ENCODE measurements around the gene PPP1R16B. TPM values are rescaled to one million over a fixed set of nuclear protein-coding genes. Genes with fewer than 3 reads are reported as not detected.

The PPP1R16B gene
- total RNA-seq, 2 donors from 2014 or later = 45.6 to 60.9 TPM

GRCh38 chr20:38883981-38884733, 78.7 kb downstream of the PPP1R16B start:
- H3K9me3 ChIP-seq (ENCODE audit: control insufficient read depth, low read length, poor library complexity, severe bottlenecking) = no peaks in the 10 kb centered on the region
- no peak for DNase-seq
- ATAC-seq = no peak
- Mint-ChIP-seq H3K36me3 (ENCODE audit: low read depth) (peaks cover 5% of the 10 kb centered on the region), H3K27me3 (no peaks in the 10 kb centered on the region), H3K4me3 (no peak overlapping the region), H3K4me1 (peaks cover 27% of the 10 kb centered on the region), H3K27ac (peak overlapping the region; percentile 93)

- H3K27me3 Mint-ChIP-seq = no peaks in the 10 kb centered on the region
- H3K27ac Mint-ChIP-seq = no peak overlapping the region
- no peaks in the 10 kb centered on the region for H3K9me3 ChIP-seq (ENCODE audit: control insufficient read depth, low read length, poor library complexity, severe bottlenecking)
- no peak for DNase-seq
- ATAC-seq = no peak
- H3K4me3 Mint-ChIP-seq = no peak overlapping the region
- H3K4me1 Mint-ChIP-seq = peaks cover 33% of the 10 kb centered on the region
- H3K36me3 Mint-ChIP-seq (ENCODE audit: low read depth) = peaks cover 7% of the 10 kb centered on the region
Observed at GRCh38 chr20:38885357-38885756, 79.9 kb downstream of the PPP1R16B start.

- Mint-ChIP-seq H3K36me3 (ENCODE audit: low read depth) (peaks cover 2% of the 10 kb centered on the region), H3K4me1 (peaks cover 19% of the 10 kb centered on the region), H3K27me3 (no peaks in the 10 kb centered on the region), H3K4me3 (no peak overlapping the region), H3K27ac (peak overlapping the region; percentile 29)
- DNase-seq (no peak), ATAC-seq (no peak)
- H3K9me3 ChIP-seq (ENCODE audit: control insufficient read depth, low read length, poor library complexity, severe bottlenecking) = no peaks in the 10 kb centered on the region
Observed at GRCh38 chr20:38888059-38888831, 82.7 kb downstream of the PPP1R16B start.

- Mint-ChIP-seq H3K4me3 (no peak overlapping the region), H3K4me1 (peaks cover 24% of the 10 kb centered on the region), H3K27me3 (no peaks in the 10 kb centered on the region), H3K27ac (peak overlapping the region; percentile 88), H3K36me3 (ENCODE audit: low read depth) (peaks cover 2% of the 10 kb centered on the region)
- DNase-seq (no peak), ATAC-seq (no peak)
- no peaks in the 10 kb centered on the region for H3K9me3 ChIP-seq (ENCODE audit: control insufficient read depth, low read length, poor library complexity, severe bottlenecking)
Observed at GRCh38 chr20:38889050-38889449, 83.6 kb downstream of the PPP1R16B start.

GRCh38 chr20:38889792-38890496, 84.4 kb downstream of the PPP1R16B start:
- H3K9me3 ChIP-seq (ENCODE audit: control insufficient read depth, low read length, poor library complexity, severe bottlenecking) = no peaks in the 10 kb centered on the region
- Mint-ChIP-seq H3K27me3 (no peaks in the 10 kb centered on the region), H3K36me3 (ENCODE audit: low read depth) (peaks cover 4% of the 10 kb centered on the region), H3K27ac (peak overlapping the region; percentile 88), H3K4me1 (peaks cover 30% of the 10 kb centered on the region), H3K4me3 (no peak overlapping the region)
- no peak for DNase-seq
- ATAC-seq = no peak

- H3K27me3 Mint-ChIP-seq = no peaks in the 10 kb centered on the region
- peaks cover 4% of the 10 kb centered on the region for H3K36me3 Mint-ChIP-seq (ENCODE audit: low read depth)
- H3K27ac Mint-ChIP-seq = peak overlapping the region; percentile 88
- no peak overlapping the region for H3K4me3 Mint-ChIP-seq
- DNase-seq = no peak
- ATAC-seq = no peak
- H3K4me1 Mint-ChIP-seq = peaks cover 30% of the 10 kb centered on the region
- H3K9me3 ChIP-seq (ENCODE audit: control insufficient read depth, low read length, poor library complexity, severe bottlenecking) = no peaks in the 10 kb centered on the region
Observed at GRCh38 chr20:38890497-38890818, 85.0 kb downstream of the PPP1R16B start.

- DNase-seq (no peak), ATAC-seq (peak; percentile 5)
- peak overlapping the region; percentile 86 for H3K4me3 Mint-ChIP-seq
- no peaks in the 10 kb centered on the region for H3K9me3 ChIP-seq (ENCODE audit: control insufficient read depth, low read length, poor library complexity, severe bottlenecking)
- H3K4me1 Mint-ChIP-seq = peaks cover 37% of the 10 kb centered on the region
- peaks cover 11% of the 10 kb centered on the region for H3K36me3 Mint-ChIP-seq (ENCODE audit: low read depth)
- H3K27ac Mint-ChIP-seq = peak overlapping the region; percentile 95
- H3K27me3 Mint-ChIP-seq = no peaks in the 10 kb centered on the region
Observed at GRCh38 chr20:38892091-38892981, 86.8 kb downstream of the PPP1R16B start.

- peak overlapping the region; percentile 86 for H3K4me3 Mint-ChIP-seq
- no peaks in the 10 kb centered on the region for H3K27me3 Mint-ChIP-seq
- DNase-seq = no peak
- H3K9me3 ChIP-seq (ENCODE audit: control insufficient read depth, low read length, poor library complexity, severe bottlenecking) = no peaks in the 10 kb centered on the region
- peaks cover 11% of the 10 kb centered on the region for H3K36me3 Mint-ChIP-seq (ENCODE audit: low read depth)
- peak; percentile 35 for ATAC-seq
- H3K4me1 Mint-ChIP-seq = peaks cover 37% of the 10 kb centered on the region
- H3K27ac Mint-ChIP-seq = peak overlapping the region; percentile 95
Observed at GRCh38 chr20:38893056-38893564, 87.6 kb downstream of the PPP1R16B start.

GRCh38 chr20:38893565-38894090, 88.1 kb downstream of the PPP1R16B start:
- Mint-ChIP-seq H3K27me3 (no peaks in the 10 kb centered on the region), H3K27ac (peak overlapping the region; percentile 95), H3K4me1 (peaks cover 35% of the 10 kb centered on the region), H3K4me3 (peak overlapping the region; percentile 86), H3K36me3 (ENCODE audit: low read depth) (peaks cover 11% of the 10 kb centered on the region)
- DNase-seq (peak; percentile 71 to 81 (median 72)), ATAC-seq (peak; percentile 90)
- no peaks in the 10 kb centered on the region for H3K9me3 ChIP-seq (ENCODE audit: control insufficient read depth, low read length, poor library complexity, severe bottlenecking)

- Mint-ChIP-seq H3K27me3 (no peaks in the 10 kb centered on the region), H3K4me1 (peaks cover 35% of the 10 kb centered on the region), H3K4me3 (peak overlapping the region; percentile 71), H3K27ac (peak overlapping the region; percentile 95), H3K36me3 (ENCODE audit: low read depth) (peaks cover 11% of the 10 kb centered on the region)
- no peak for ATAC-seq
- no peak for DNase-seq
- no peaks in the 10 kb centered on the region for H3K9me3 ChIP-seq (ENCODE audit: control insufficient read depth, low read length, poor library complexity, severe bottlenecking)
Observed at GRCh38 chr20:38894091-38894847, 88.8 kb downstream of the PPP1R16B start.

- Mint-ChIP-seq H3K27me3 (no peaks in the 10 kb centered on the region), H3K4me1 (peaks cover 28% of the 10 kb centered on the region), H3K27ac (peak overlapping the region; percentile 94), H3K4me3 (no peak overlapping the region), H3K36me3 (ENCODE audit: low read depth) (peaks cover 9% of the 10 kb centered on the region)
- no peaks in the 10 kb centered on the region for H3K9me3 ChIP-seq (ENCODE audit: control insufficient read depth, low read length, poor library complexity, severe bottlenecking)
- ATAC-seq (no peak), DNase-seq (no peak)
Observed at GRCh38 chr20:38895098-38895949, 89.8 kb downstream of the PPP1R16B start.

Data from T-helper 17 cell (primary cell).